Activated T-cell treated with anti-CD3 and anti-CD28 coated beads for 1 hour (primary cell): ENCODE results near the gene PELI2.

Experiments used
- DNase-seq: peaks from one replicate; pipeline ENCODE4 v3.0.0-alpha.2; 2020; ENCODE audit warnings: low read depth

The PELI2 gene

GRCh38 chr14:56172571-56172971 is 54.4 kb downstream of the PELI2 start:
- DNase-seq, result no peak

GRCh38 chr14:56173365-56173922 is 55.2 kb downstream of the PELI2 start:
- no peak for DNase-seq

- no peak for DNase-seq
Observed at GRCh38 chr14:56175773-56176172, 57.6 kb downstream of the PELI2 start.

GRCh38 chr14:56176530-56176929 is 58.3 kb downstream of the PELI2 start:
- no peak for DNase-seq

GRCh38 chr14:56177036-56177435 is 58.8 kb downstream of the PELI2 start:
- DNase-seq, result no peak

GRCh38 chr14:56180754-56181542 is 62.7 kb downstream of the PELI2 start:
- DNase-seq, result no peak

GRCh38 chr14:56181681-56182085 is 63.5 kb downstream of the PELI2 start:
- no peak for DNase-seq

GRCh38 chr14:56182410-56182809 is 64.2 kb downstream of the PELI2 start:
- DNase-seq, result no peak

GRCh38 chr14:56183631-56184157 is 65.5 kb downstream of the PELI2 start:
- DNase-seq, result no peak

GRCh38 chr14:56185992-56186391 is 67.8 kb downstream of the PELI2 start:
- DNase-seq, result no peak

GRCh38 chr14:56187736-56188135 is 69.5 kb downstream of the PELI2 start:
- no peak for DNase-seq

GRCh38 chr14:56189307-56189706 is 71.1 kb downstream of the PELI2 start:
- no peak for DNase-seq

GRCh38 chr14:56193347-56193746 is 75.1 kb downstream of the PELI2 start:
- DNase-seq, result no peak

- no peak for DNase-seq
Observed at GRCh38 chr14:56194042-56194441, 75.8 kb downstream of the PELI2 start.

GRCh38 chr14:56195223-56195622 is 77.0 kb downstream of the PELI2 start:
- no peak for DNase-seq

- no peak for DNase-seq
Observed at GRCh38 chr14:56195704-56196103, 77.5 kb downstream of the PELI2 start.

- no peak for DNase-seq
Observed at GRCh38 chr14:56196274-56196673, 78.1 kb downstream of the PELI2 start.

- DNase-seq, result no peak
Observed at GRCh38 chr14:56197150-56197549, 78.9 kb downstream of the PELI2 start.

- DNase-seq, result no peak
Observed at GRCh38 chr14:56198438-56198837, 80.2 kb downstream of the PELI2 start.

GRCh38 chr14:56199095-56199981 is 81.1 kb downstream of the PELI2 start:
- DNase-seq, result no peak

GRCh38 chr14:56199982-56200577 is 81.9 kb downstream of the PELI2 start:
- no peak for DNase-seq

GRCh38 chr14:56202256-56202655 is 84.0 kb downstream of the PELI2 start:
- no peak for DNase-seq
